Measurements from ENCODE around the gene CNN2.

- TF ChIP-seq CTCF (conservative IDR thresholded peaks at IDR 0.05; ENCODE audit: low read depth, low read length) = no peak
- no peak for TF ChIP-seq EZH2phosphoT487 (IDR thresholded peaks at IDR 0.05; ENCODE audit: borderline replicate concordance, low read length)
These were observed 23.4 kb downstream of the CNN2 start for GRCh38 chr19:1049800-1050199.
